Thyroid gland (tissue), 4 donors: ENCODE measurements around the gene DPYD.

Experiments used
- POLR2A ChIP-seq, 2 donors: fragments of 450-650 bp; IDR thresholded peaks; one replicate each; pipeline ENCODE4 v1.6.1; 2017; ENCODE audit warnings: antibody characterized with exemption in 2 of 2, mild to moderate bottlenecking in 2 of 2, moderate library complexity in 1 of 2
- TF ChIP-seq, protein P1 (sequence below), 6 experiments: fragments of 200-600 bp in 3 of 6; fragments of 450-650 bp in 3 of 6; sonication (generic) in 3 of 6; IDR thresholded peaks; one replicate each; pipeline ENCODE4 v1.5.1; 2016 to 2019; ENCODE audit warnings: antibody characterized with exemption in 6 of 6, mild to moderate bottlenecking in 2 of 6, inconsistent platforms in 1 of 6, moderate library complexity in 1 of 6

- TF ChIP-seq, protein P1, sequence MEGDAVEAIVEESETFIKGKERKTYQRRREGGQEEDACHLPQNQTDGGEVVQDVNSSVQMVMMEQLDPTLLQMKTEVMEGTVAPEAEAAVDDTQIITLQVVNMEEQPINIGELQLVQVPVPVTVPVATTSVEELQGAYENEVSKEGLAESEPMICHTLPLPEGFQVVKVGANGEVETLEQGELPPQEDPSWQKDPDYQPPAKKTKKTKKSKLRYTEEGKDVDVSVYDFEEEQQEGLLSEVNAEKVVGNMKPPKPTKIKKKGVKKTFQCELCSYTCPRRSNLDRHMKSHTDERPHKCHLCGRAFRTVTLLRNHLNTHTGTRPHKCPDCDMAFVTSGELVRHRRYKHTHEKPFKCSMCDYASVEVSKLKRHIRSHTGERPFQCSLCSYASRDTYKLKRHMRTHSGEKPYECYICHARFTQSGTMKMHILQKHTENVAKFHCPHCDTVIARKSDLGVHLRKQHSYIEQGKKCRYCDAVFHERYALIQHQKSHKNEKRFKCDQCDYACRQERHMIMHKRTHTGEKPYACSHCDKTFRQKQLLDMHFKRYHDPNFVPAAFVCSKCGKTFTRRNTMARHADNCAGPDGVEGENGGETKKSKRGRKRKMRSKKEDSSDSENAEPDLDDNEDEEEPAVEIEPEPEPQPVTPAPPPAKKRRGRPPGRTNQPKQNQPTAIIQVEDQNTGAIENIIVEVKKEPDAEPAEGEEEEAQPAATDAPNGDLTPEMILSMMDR (IDR thresholded peaks at IDR 0.05): no peak
- no peak for TF ChIP-seq POLR2A (IDR thresholded peaks at IDR 0.05)
These were observed 825.1 kb downstream of the DPYD start for GRCh38 chr1:97095764-97096163.
